Endodermal cell (in vitro differentiated cells): ENCODE results near the gene CSE1L. TPM values are rescaled to one million over a fixed set of nuclear protein-coding genes. Genes with fewer than 3 reads are reported as not detected.

Source experiments
- DNase-seq: peaks from one replicate; pipeline ENCODE4 v3.0.0-alpha.2; 2017
- H3K27ac ChIP-seq: 2 replicates; pipeline ENCODE4 v1.5.1; 2013; ENCODE audit warnings: mild to moderate bottlenecking, low read depth, low read length, moderate library complexity
- H3K27me3 ChIP-seq: 2 replicates; pipeline ENCODE4 v1.6.1; 2013; ENCODE audit warnings: mild to moderate bottlenecking, low read length, moderate library complexity; ENCODE audit not compliant: insufficient read depth, control insufficient read depth, poor library complexity, severe bottlenecking
- H3K36me3 ChIP-seq: 2 replicates; pipeline ENCODE4 v1.7.0; 2013; ENCODE audit warnings: mild to moderate bottlenecking, low read length, moderate library complexity; ENCODE audit not compliant: control insufficient read depth, insufficient read depth
- H3K4me1 ChIP-seq: one replicate; pipeline ENCODE4 v1.7.0; 2013; ENCODE audit warnings: low read length; ENCODE audit not compliant: control insufficient read depth, insufficient read depth
- H3K4me3 ChIP-seq: 2 replicates; pipeline ENCODE4 v1.5.1; 2013; ENCODE audit warnings: mild to moderate bottlenecking, low read length, moderate library complexity
- H3K9ac ChIP-seq: 2 replicates; pipeline ENCODE4 v1.6.1; 2013; ENCODE audit warnings: mild to moderate bottlenecking, low read length, moderate library complexity; ENCODE audit not compliant: poor library complexity, severe bottlenecking; ENCODE audit errors: extremely low read depth
- H3K9me3 ChIP-seq: 2 replicates; pipeline ENCODE4 v1.6.1; 2013; ENCODE audit warnings: mild to moderate bottlenecking, low read length, moderate library complexity; ENCODE audit not compliant: control insufficient read depth
- H3K27ac Mint-ChIP-seq: 2 replicates; pipeline ENCODE4 v1.8.0; 2020; ENCODE audit warnings: mixed read lengths
- H3K27me3 Mint-ChIP-seq: 2 replicates; pipeline ENCODE4 v1.8.0; 2021; ENCODE audit warnings: mild to moderate bottlenecking, mixed read lengths; ENCODE audit not compliant: insufficient read depth
- H3K36me3 Mint-ChIP-seq: 2 replicates; pipeline ENCODE4 v1.8.0; 2020; ENCODE audit warnings: low read depth, mixed read lengths
- H3K4me1 Mint-ChIP-seq: 2 replicates; pipeline ENCODE4 v1.8.0; 2020; ENCODE audit warnings: mixed read lengths
- H3K4me3 Mint-ChIP-seq: 2 replicates; pipeline ENCODE4 v1.8.0; 2020; ENCODE audit warnings: mild to moderate bottlenecking, moderate library complexity, mixed read lengths
- H3K9me3 Mint-ChIP-seq: 2 replicates; pipeline ENCODE4 v1.8.0; 2020; ENCODE audit warnings: mild to moderate bottlenecking, mixed read lengths
- CTCF ChIP-seq: fragments of 200-600 bp; sonication (generic); conservative IDR thresholded peaks from 2 replicates; pipeline ENCODE4 v1.5.0; 2021; ENCODE audit warnings: antibody characterized with exemption, mild to moderate bottlenecking
- WGBS, 2 experiments: methylation state at CpG; one replicate each; pipeline versions ENCODE4 v1.1.5 to v1.1.7; 2013; ENCODE audit warnings: missing lambda C conversion rate in 2 of 2, mixed read lengths in 1 of 2; ENCODE audit not compliant: insufficient coverage in 1 of 2, insufficient read length in 1 of 2; 5-methylcytosine and 5-hydroxymethylcytosine counted together
- long read RNA-seq, 4 experiments: library from polyadenylated mRNA in 2 of 4; library from RNA in 1 of 4; library from capped mRNA in 1 of 4; stranded (forward) in 3 of 4; unstranded in 1 of 4; transcript quantifications; one replicate each; pipeline ENCODE4 v2.0.0, GENCODE V29; 2020 to 2021; ENCODE audit warnings: inconsistent platforms in 1 of 4
- polyA plus RNA-seq, 2 experiments: library from polyadenylated mRNA; stranded (reverse); fragments of 50-300 nt; gene quantifications; one replicate each; pipeline ENCODE4 v1.2.3, GENCODE V29; 2013
- total RNA-seq, 2 donors: library from RNA; stranded (reverse); fragmentation: NEBNext Ultra II Directional in 1 of 2; extraction: Animal tissue kit (Norgen Biotek cat#: 25700) in 1 of 2; gene quantifications; 2 replicates in 1 of 2; 3 replicates in 1 of 2; pipeline ENCODE4 v1.2.1, GENCODE V29; 2021

The CSE1L gene
- total RNA-seq, result 100 to 1,000 TPM; 161 to 180 TPM
- 186 TPM for polyA plus RNA-seq (2013, experiment 1 of 2)
- polyA plus RNA-seq (2013, experiment 2 of 2), result 178 TPM
- long read RNA-seq, experiment 1, transcript CSE1L-201 (25 exons, 3,553 nt), result major isoform, 56 of 126 reads
- long read RNA-seq, experiment 1, partial matches to known transcripts, result 45 of 126 reads
- long read RNA-seq, experiment 1, other reads (novel, unspliced or antisense), result 25 of 126 reads
- long read RNA-seq, experiment 2, transcript CSE1L-201 (25 exons, 3,553 nt), result major isoform, 314 of 380 reads
- long read RNA-seq, experiment 2, partial matches to known transcripts, result 25 of 380 reads
- long read RNA-seq, experiment 2, other reads (novel, unspliced or antisense), result 39 of 380 reads
- long read RNA-seq, experiment 3, transcript CSE1L-201 (25 exons, 3,553 nt), result major isoform, 569 of 673 reads
- long read RNA-seq, experiment 3, partial matches to known transcripts, result 56 of 673 reads
- long read RNA-seq, experiment 3, other reads (novel, unspliced or antisense), result 47 of 673 reads
- long read RNA-seq, experiment 4, transcript CSE1L-201 (25 exons, 3,553 nt), result major isoform, 55 of 75 reads
- long read RNA-seq, experiment 4, partial matches to known transcripts, result 12 of 75 reads
- long read RNA-seq, experiment 4, other reads (novel, unspliced or antisense), result 8 of 75 reads

GRCh38 chr20:49046087-49046900, at the start of gene CSE1L:
Gene CSE1L (plus strand): TSS chr20:49046312. CDS start chr20:49058464, 12,152 bp downstream.
- Mint-ChIP-seq H3K4me1 (peaks cover 14% of the 10 kb centered on the region), H3K9me3 (no peaks in the 10 kb centered on the region), H3K27me3 (no peaks in the 10 kb centered on the region), H3K4me3 (peak within 1 kb of the TSS; percentile 99), H3K36me3 (peaks cover 26% of the 10 kb centered on the region), H3K27ac (peak within 1 kb of the TSS; percentile 100)
- Histone ChIP-seq H3K4me1 (no peaks in the 10 kb centered on the region), H3K27me3 (no peaks in the 10 kb centered on the region), H3K9ac (peak within 1 kb of the TSS; percentile 98), H3K4me3 (peak within 1 kb of the TSS; percentile 100), H3K36me3 (peaks cover 32% of the 10 kb centered on the region), H3K27ac (peak within 1 kb of the TSS; percentile 94), H3K9me3 (peaks cover 13% of the 10 kb centered on the region)
- WGBS, 2 experiments, result 0% methylated on average over 40 to 80 of the region's 80 CpGs
- peak; percentile 40 for TF ChIP-seq CTCF
- peak; percentile 97 for DNase-seq

GRCh38 chr20:48999890-49000870, 45.9 kb upstream of the CSE1L start:
- Histone ChIP-seq H3K36me3 (peaks cover 84% of the 10 kb centered on the region), H3K27ac (no peak overlapping the region), H3K4me3 (no peak overlapping the region), H3K9ac (no peak overlapping the region), H3K4me1 (no peaks in the 10 kb centered on the region), H3K9me3 (no peaks in the 10 kb centered on the region), H3K27me3 (no peaks in the 10 kb centered on the region)
- no peak overlapping the region for H3K27ac Mint-ChIP-seq
- no peak for DNase-seq
- H3K9me3 Mint-ChIP-seq, result no peaks in the 10 kb centered on the region
- H3K36me3 Mint-ChIP-seq, result peaks cover 66% of the 10 kb centered on the region
- H3K4me1 Mint-ChIP-seq, result no peaks in the 10 kb centered on the region
- H3K4me3 Mint-ChIP-seq, result no peak overlapping the region
- 94 to 95% methylated on average over 3 of the region's 3 CpGs for WGBS, 2 experiments
- no peaks in the 10 kb centered on the region for H3K27me3 Mint-ChIP-seq
- no peak for TF ChIP-seq CTCF
